HG03196 (cell line): ENCODE measurements around the gene SPSB4.
"Not testable (repeated sequence)": the region's sequence is repeated elsewhere in the genome, so short reads cannot be mapped to it uniquely, and the experiment has no call there.

Experiments used
- ATAC-seq: cut with Tn5 transposase; IDR thresholded peaks from one replicate; pipeline ENCODE4 v1.9.1; 2021; ENCODE audit not compliant: unreplicated experiment

Gene SPSB4

GRCh38 chr3:141093971-141094684 is 43.0 kb downstream of the SPSB4 start:
- no peak for ATAC-seq

- ATAC-seq = no peak
These were observed 43.8 kb downstream of the SPSB4 start for GRCh38 chr3:141094790-141095545.

GRCh38 chr3:141095546-141095937 is 44.4 kb downstream of the SPSB4 start:
- ATAC-seq = no peak

- no peak for ATAC-seq
These were observed 45.0 kb downstream of the SPSB4 start for GRCh38 chr3:141096164-141096563.

- no peak for ATAC-seq
These were observed 45.8 kb downstream of the SPSB4 start for GRCh38 chr3:141096981-141097380.

GRCh38 chr3:141100112-141100511 is 49.0 kb downstream of the SPSB4 start:
- no peak for ATAC-seq

- ATAC-seq = no peak
These were observed 49.6 kb downstream of the SPSB4 start for GRCh38 chr3:141100531-141101320.

- no peak for ATAC-seq
These were observed 51.2 kb downstream of the SPSB4 start for GRCh38 chr3:141102372-141102771.

GRCh38 chr3:141103067-141103466 is 51.9 kb downstream of the SPSB4 start:
- ATAC-seq = no peak

- no peak for ATAC-seq
These were observed 52.4 kb downstream of the SPSB4 start for GRCh38 chr3:141103503-141103902.

- ATAC-seq = no peak
These were observed 53.1 kb downstream of the SPSB4 start for GRCh38 chr3:141104151-141104821.

- no peak for ATAC-seq
These were observed 54.9 kb downstream of the SPSB4 start for GRCh38 chr3:141105828-141106628.

GRCh38 chr3:141106842-141107241 is 55.7 kb downstream of the SPSB4 start:
- no peak for ATAC-seq

- no peak for ATAC-seq
These were observed 56.9 kb downstream of the SPSB4 start for GRCh38 chr3:141108039-141108438.

GRCh38 chr3:141109751-141110150 is 58.6 kb downstream of the SPSB4 start:
- no peak for ATAC-seq

GRCh38 chr3:141110322-141110721 is 59.2 kb downstream of the SPSB4 start:
- ATAC-seq = no peak

- ATAC-seq = no peak
These were observed 60.4 kb downstream of the SPSB4 start for GRCh38 chr3:141111364-141112155.

- no peak for ATAC-seq
These were observed 61.6 kb downstream of the SPSB4 start for GRCh38 chr3:141112686-141113297.

- ATAC-seq = not testable (repeated sequence)
These were observed 62.5 kb downstream of the SPSB4 start for GRCh38 chr3:141113680-141114079.
